OCI-LY1 (cell line): ENCODE results near the gene HEMGN.

Source experiments
- EZH2 ChIP-seq: fragments of 200-600 bp; sonication (generic), shearing (Covaris generic); IDR thresholded peaks from 2 replicates; pipeline ENCODE4 v1.8.0; 2017; ENCODE audit warnings: borderline replicate concordance, mixed run types, mild to moderate bottlenecking, antibody characterized with exemption, low read length, moderate library complexity, mixed read lengths
- TF ChIP-seq, protein P1 (sequence below): fragments of 200-600 bp; sonication (generic), shearing (Covaris generic); IDR thresholded peaks from 2 replicates; pipeline ENCODE4 v1.5.1; 2017; ENCODE audit warnings: mild to moderate bottlenecking, antibody characterized with exemption, low read length, moderate library complexity, mixed read lengths

DNA sequence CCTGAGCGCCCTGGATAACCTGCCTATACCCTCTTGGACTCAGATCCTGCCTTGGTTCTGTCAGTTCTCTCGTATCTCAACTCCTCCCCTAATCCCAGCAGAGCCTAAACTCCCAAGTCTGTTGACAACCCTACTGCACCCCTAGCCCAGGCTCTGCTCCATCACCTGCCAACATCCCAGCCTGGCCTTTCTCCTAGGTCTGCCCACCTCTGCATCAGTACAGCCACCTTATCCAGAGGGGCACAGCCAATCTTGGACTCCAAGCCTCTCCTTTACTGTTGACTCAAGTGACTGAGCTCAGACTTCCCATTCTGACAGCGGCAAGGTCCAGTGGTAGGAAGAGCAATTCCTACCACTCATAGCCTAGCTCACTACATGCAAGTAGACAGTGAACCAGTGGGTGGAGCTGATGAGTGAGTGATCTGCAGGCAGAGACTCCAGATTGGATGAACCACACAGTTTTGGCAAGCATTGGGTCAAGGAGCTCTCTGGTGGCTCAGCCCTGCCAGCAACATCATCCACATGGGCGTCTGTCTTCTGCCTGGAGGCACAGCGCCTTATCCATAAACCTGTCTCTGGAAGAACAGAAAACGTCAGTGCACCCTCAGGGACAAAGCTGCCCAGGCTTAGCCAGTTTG, 42.2 kb downstream of the HEMGN start:
- TF ChIP-seq EZH2 = no peak
- TF ChIP-seq, protein P1, sequence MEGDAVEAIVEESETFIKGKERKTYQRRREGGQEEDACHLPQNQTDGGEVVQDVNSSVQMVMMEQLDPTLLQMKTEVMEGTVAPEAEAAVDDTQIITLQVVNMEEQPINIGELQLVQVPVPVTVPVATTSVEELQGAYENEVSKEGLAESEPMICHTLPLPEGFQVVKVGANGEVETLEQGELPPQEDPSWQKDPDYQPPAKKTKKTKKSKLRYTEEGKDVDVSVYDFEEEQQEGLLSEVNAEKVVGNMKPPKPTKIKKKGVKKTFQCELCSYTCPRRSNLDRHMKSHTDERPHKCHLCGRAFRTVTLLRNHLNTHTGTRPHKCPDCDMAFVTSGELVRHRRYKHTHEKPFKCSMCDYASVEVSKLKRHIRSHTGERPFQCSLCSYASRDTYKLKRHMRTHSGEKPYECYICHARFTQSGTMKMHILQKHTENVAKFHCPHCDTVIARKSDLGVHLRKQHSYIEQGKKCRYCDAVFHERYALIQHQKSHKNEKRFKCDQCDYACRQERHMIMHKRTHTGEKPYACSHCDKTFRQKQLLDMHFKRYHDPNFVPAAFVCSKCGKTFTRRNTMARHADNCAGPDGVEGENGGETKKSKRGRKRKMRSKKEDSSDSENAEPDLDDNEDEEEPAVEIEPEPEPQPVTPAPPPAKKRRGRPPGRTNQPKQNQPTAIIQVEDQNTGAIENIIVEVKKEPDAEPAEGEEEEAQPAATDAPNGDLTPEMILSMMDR = peak; percentile 47; the same call in 1 of the 2 replicates
